ENCODE data around the gene ARHGDIA.

ARHGDIA gene

DNA sequence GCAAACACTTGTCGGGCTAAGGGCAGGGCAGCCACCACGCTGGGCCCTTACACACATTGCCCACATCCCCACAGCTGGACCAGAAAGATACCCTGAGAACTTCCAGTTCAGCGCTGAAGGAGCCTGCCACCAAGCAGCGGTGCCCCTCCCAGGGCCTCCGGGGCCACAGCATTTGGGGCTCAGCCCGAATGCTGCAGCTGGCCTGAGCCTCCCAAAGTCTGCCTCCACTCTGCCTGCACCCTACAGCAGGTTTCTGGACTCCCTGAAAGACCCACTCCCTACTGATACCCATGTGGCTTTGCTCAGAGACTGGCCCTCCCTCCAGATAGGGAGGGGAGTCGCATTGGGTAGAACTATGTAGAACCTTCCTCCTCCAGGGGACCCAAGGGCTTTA lies 39.6 kb downstream of the ARHGDIA start:
- no peaks in the 10 kb centered on the region for H3K9me3 Mint-ChIP-seq
- intact Hi-C loops (cut with micrococcal nuclease): no loop called here
- H3K27ac Mint-ChIP-seq: peak overlapping the region; percentile 97
- H3K27me3 Mint-ChIP-seq: no peaks in the 10 kb centered on the region
- H3K4me1 Mint-ChIP-seq (ENCODE audit: low read depth): peaks cover 52% of the 10 kb centered on the region
- peaks cover 18% of the 10 kb centered on the region for H3K36me3 Mint-ChIP-seq (ENCODE audit: low read depth)
- H3K4me3 Mint-ChIP-seq: peak overlapping the region; percentile 90

DNA sequence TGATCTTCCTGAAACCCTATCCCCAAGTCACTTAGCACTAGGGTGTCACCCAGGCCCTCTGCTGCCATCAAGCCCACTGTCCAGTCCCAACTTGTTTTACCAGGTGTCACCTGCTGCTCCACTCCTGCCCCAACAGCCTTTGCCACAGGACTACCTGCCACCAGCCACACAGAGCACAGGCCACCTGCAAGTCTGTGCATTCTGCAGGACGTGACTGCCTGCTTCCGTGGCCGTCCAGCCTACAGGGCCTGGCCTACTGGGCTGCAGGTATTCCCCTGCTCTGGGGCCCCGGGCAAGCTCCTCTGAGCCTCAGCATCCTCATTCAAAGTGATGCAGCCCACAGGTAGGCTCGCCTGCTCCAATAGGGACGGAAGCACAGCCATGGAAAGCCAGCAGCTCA lies 41.3 kb downstream of the ARHGDIA start:
- Mint-ChIP-seq H3K27me3 (no peaks in the 10 kb centered on the region), H3K4me3 (no peak overlapping the region), H3K36me3 (ENCODE audit: low read depth) (peaks cover 18% of the 10 kb centered on the region), H3K4me1 (ENCODE audit: low read depth) (peaks cover 48% of the 10 kb centered on the region), H3K9me3 (no peaks in the 10 kb centered on the region), H3K27ac (no peak overlapping the region)
- intact Hi-C loops (cut with micrococcal nuclease): no loop called here

DNA sequence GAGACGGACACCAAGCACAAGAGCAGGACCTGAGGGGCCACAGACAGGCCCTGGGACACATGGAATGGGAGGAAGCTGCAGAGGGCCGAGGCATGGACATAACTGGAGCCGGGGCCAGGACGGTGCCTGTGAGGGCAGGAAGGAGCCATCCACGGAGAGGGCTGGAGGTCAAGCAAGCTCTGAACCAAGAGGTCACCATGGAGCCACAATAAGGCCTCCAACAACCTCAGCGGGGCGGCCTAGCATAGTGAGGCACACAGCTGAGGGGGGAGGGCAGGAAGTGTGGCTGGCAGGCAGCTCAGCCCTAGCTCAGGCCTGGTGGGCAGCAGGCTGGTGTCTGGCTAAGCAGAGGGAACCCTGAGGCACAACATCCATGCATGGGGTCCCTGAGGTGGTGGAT lies 42.5 kb downstream of the ARHGDIA start:
- H3K9me3 Mint-ChIP-seq: no peaks in the 10 kb centered on the region
- no peak overlapping the region for H3K4me3 Mint-ChIP-seq
- no peaks in the 10 kb centered on the region for H3K27me3 Mint-ChIP-seq
- peaks cover 29% of the 10 kb centered on the region for H3K36me3 Mint-ChIP-seq (ENCODE audit: low read depth)
- intact Hi-C loops (cut with micrococcal nuclease): no loop called here
- no peak overlapping the region for H3K27ac Mint-ChIP-seq
- H3K4me1 Mint-ChIP-seq (ENCODE audit: low read depth): peaks cover 51% of the 10 kb centered on the region

DNA sequence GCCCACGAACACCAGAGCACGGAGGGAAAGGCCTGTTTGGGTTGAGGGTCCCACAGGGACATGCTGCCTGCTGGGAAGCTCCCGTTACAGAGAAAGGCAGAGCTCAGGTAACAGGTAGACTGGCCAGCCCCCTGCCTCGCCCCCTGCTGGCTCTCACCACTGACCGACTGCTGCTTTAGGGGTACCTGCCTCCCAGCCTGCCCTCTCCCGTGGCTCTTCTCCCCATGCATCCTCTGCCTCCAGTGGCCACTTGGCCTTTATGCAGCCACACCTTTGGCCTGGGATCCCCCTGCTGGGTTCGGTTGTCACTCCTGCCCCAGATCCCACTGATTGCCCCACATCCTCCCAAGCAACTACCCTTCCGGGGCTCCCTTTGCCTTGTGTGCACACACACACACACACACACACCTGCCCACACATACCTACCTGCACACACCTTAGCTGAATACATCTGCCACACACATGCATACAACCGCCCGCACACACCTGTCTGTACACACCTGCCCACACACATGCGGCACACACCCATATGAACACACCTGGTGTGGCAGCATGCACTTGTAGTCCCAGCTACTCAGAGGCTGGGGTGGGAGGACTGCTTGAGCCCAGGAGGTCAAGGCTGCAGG lies 45.2 kb downstream of the ARHGDIA start:
- peak overlapping the region; percentile 7 for H3K27ac Mint-ChIP-seq
- peaks cover 58% of the 10 kb centered on the region for H3K4me1 Mint-ChIP-seq (ENCODE audit: low read depth)
- no peaks in the 10 kb centered on the region for H3K9me3 Mint-ChIP-seq
- intact Hi-C loops (cut with micrococcal nuclease): no loop called here
- no peaks in the 10 kb centered on the region for H3K27me3 Mint-ChIP-seq
- no peak overlapping the region for H3K4me3 Mint-ChIP-seq
- H3K36me3 Mint-ChIP-seq (ENCODE audit: low read depth): peaks cover 38% of the 10 kb centered on the region

DNA sequence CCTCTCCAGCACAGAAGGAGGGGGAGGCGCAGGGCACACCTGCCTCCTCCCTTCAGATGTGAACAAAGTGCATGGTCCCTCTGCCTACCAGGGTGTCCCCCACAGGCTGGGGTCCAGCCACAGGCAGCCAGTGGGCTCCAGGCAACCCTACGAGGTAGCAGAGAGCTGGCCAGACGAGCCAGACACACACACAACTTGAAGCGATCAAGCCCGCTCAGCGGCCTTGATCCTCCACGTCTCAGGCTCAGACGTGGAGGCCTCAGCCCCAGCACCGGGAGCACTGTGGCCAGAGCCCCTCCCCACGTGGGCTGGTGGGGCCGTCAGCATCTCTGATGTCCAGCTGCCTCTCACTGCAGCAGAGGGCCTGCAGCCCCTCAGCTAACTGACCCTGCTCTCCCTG lies 46.5 kb downstream of the ARHGDIA start:
- no peaks in the 10 kb centered on the region for H3K9me3 Mint-ChIP-seq
- H3K4me3 Mint-ChIP-seq: no peak overlapping the region
- H3K27me3 Mint-ChIP-seq: peaks cover 3% of the 10 kb centered on the region
- peaks cover 29% of the 10 kb centered on the region for H3K36me3 Mint-ChIP-seq (ENCODE audit: low read depth)
- peak overlapping the region; percentile 95 for H3K27ac Mint-ChIP-seq
- intact Hi-C loops (cut with micrococcal nuclease): loop anchor here (5.0 kb wide), 1 partner anchor 38 kb away; the partner anchor contains the start of gene P4HB
- H3K4me1 Mint-ChIP-seq (ENCODE audit: low read depth): peaks cover 47% of the 10 kb centered on the region

DNA sequence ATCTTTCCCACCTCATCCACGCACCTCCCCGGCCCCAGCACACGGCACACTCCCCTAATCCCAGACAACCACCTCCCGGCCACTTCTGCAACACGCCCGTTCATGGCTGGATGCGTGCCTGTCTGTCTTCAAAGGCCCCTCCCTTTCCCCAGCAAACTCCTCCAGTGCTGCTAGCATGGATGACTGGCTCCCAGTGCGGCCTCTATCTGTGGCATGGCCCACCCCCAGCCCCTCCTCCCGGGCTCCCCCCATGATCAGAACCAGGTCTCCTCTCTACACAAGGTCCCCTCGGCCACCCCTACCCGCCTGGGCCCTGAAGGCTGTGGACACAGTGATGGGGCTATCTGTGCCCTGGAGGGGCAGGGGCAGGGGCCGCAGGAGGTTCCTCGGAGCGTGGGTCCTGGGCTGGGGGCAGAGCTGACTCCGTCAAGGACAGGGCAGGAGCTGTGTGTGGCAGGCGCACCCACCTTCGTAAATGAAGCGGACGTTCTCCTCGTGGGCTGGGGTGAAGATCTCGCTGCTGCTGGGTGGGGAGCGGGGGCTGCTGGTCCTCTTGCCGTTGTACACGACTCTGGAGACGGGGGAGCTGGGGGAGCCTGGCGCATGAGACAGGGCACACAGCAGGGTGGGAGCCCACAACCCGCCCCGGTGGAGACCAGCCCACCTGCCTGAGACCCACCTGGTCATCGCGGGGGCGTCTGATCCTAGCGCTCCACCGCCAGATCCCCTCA lies 47.2 kb downstream of the ARHGDIA start:
- Mint-ChIP-seq H3K4me3 (no peak overlapping the region), H3K27me3 (peaks cover 7% of the 10 kb centered on the region), H3K36me3 (ENCODE audit: low read depth) (peaks cover 29% of the 10 kb centered on the region), H3K4me1 (ENCODE audit: low read depth) (peaks cover 43% of the 10 kb centered on the region), H3K27ac (peak overlapping the region; percentile 95), H3K9me3 (no peaks in the 10 kb centered on the region)
- intact Hi-C loops (cut with micrococcal nuclease): loop anchor here (5.0 kb wide), 1 partner anchor 38 kb away; the partner anchor contains the start of gene P4HB

DNA sequence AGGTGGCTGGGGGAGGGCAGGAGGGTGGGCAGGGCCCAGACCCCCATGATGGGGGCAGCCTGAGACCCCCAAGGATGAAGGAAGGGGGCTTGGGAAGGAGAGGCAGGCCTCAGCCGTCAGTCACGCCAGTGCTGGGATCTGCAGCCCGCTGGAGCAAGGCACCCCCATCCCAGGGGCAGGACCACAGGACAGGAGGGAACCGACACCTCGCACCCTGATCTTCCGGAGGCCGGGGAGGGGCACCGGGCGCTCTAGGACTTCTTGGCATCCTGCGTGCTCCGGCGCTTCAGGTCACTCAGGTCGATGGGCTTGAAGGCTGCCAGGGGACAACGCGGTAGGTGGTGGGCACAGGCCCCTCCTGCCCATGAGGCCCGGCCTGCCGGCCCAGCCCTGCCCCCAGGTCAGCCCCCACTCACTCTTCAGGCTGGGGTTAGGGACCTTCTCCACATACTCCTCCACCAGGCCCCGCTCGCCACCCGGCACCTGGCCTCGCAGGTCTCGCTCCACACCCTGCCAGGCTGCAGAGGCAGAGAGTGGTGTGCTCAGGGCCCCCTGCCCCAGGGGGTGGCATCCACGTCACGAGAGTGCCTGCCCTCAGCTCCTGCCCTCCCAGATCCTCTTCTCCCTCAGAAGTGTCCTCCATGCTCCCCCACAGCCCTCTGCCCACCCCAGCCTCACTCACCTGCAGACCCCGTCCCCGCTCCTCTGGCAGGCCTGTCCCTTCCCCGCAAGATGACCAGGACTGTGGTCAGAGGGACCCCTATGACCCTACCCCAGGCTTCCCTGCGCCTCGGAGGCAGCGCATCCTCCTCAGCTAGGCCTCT lies 47.9 kb downstream of the ARHGDIA start:
- Mint-ChIP-seq H3K27ac (peak overlapping the region; percentile 95), H3K4me3 (no peak overlapping the region), H3K27me3 (peaks cover 7% of the 10 kb centered on the region), H3K36me3 (ENCODE audit: low read depth) (peaks cover 29% of the 10 kb centered on the region), H3K9me3 (no peaks in the 10 kb centered on the region), H3K4me1 (ENCODE audit: low read depth) (peaks cover 36% of the 10 kb centered on the region)
- intact Hi-C loops (cut with micrococcal nuclease): loop anchor here (1.0 to 5.0 kb wide), 2 partner anchors 9 to 39 kb away; partner anchors contain the start of gene P4HB

DNA sequence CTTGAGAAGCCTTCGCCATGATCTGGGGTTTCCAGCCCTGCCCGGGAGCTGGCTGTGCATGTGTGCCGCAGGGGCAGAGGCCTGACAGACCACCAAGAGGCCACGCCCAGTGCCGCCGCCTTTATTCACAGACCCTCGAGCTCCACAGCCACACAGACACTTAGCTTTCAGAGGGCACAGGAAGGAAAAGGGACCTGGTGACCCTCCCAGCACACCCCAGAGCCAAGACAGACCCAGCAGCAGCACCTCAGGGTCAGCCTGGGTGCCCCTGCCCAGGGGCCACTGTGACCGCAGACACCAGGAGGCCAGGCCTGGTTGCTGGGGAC lies 48.9 kb downstream of the ARHGDIA start:
- Mint-ChIP-seq H3K27ac (peak overlapping the region; percentile 95), H3K27me3 (peaks cover 14% of the 10 kb centered on the region), H3K9me3 (no peaks in the 10 kb centered on the region), H3K4me3 (no peak overlapping the region), H3K4me1 (ENCODE audit: low read depth) (peaks cover 43% of the 10 kb centered on the region), H3K36me3 (ENCODE audit: low read depth) (peaks cover 29% of the 10 kb centered on the region)
- intact Hi-C loops (cut with micrococcal nuclease): loop anchor here (1.0 to 5.0 kb wide), 2 partner anchors 10 to 40 kb away; partner anchors contain the start of gene P4HB

DNA sequence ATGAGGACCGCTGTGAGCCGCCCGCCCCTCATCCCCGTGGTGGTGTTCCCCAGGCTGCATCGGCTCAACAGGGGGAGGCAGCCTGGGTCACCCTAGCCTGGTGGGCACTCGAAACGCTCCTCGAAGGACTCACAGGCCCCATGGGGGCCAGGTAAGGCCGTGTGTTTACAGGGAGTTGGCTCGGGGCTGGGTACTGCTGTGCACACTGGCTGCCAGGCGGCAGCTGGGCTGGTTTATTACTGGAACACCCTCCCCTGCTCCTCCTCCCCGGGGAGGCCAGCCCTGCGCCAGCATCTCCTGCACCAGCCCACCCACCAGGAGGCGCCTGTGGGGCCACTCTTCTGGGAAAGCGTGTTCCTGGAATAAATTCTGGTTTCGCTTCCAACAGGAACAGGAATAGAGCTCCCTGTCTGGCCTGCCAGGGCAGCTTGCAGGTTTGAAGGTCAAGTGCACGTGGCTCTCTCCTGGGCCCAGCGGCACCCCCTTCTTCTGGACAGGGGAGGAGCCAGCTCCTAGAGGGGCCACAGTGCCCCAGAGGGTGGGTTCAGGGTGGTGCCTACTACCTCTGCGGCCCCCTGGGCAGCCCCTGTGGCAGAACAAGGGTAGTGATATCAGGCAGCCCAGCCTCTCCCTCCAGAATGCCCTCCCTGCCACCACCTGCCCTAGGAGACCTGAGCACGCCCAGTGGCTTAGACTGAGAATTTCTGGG lies 49.4 kb downstream of the ARHGDIA start:
- peak overlapping the region; percentile 95 for H3K27ac Mint-ChIP-seq
- no peaks in the 10 kb centered on the region for H3K9me3 Mint-ChIP-seq
- H3K27me3 Mint-ChIP-seq: peaks cover 17% of the 10 kb centered on the region
- intact Hi-C loops (cut with micrococcal nuclease): loop anchor here (1.0 to 5.0 kb wide), 2 partner anchors 11 to 41 kb away; partner anchors contain the start of gene P4HB
- H3K4me3 Mint-ChIP-seq: peak overlapping the region; percentile 48
- peaks cover 29% of the 10 kb centered on the region for H3K36me3 Mint-ChIP-seq (ENCODE audit: low read depth)
- peaks cover 43% of the 10 kb centered on the region for H3K4me1 Mint-ChIP-seq (ENCODE audit: low read depth)

DNA sequence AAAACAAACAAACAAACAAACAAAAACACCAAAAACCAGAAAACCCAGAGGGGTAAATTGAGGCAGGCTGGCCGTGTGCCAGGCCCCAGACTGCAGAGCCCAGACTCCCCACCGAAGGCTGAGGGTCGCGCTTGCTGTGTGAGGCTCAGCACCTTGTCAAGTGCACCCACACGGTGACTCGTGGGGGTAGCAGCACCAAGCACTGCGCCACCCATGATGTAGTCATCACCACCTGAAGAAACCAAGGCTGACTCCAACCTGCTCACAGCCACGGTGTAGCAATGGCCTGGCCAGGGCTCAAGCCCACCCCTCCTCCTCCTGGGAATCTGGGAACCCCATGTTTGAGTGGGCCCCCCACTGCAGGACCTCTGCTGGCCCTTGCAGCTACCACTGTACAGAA lies 50.0 kb downstream of the ARHGDIA start:
- Mint-ChIP-seq H3K27me3 (peaks cover 21% of the 10 kb centered on the region), H3K27ac (peak overlapping the region; percentile 95), H3K9me3 (no peaks in the 10 kb centered on the region), H3K4me1 (ENCODE audit: low read depth) (peaks cover 41% of the 10 kb centered on the region), H3K36me3 (ENCODE audit: low read depth) (peaks cover 29% of the 10 kb centered on the region), H3K4me3 (no peak overlapping the region)
- intact Hi-C loops (cut with micrococcal nuclease): loop anchor here (5.0 kb wide), 1 partner anchor 41 kb away; the partner anchor contains the start of gene P4HB

DNA sequence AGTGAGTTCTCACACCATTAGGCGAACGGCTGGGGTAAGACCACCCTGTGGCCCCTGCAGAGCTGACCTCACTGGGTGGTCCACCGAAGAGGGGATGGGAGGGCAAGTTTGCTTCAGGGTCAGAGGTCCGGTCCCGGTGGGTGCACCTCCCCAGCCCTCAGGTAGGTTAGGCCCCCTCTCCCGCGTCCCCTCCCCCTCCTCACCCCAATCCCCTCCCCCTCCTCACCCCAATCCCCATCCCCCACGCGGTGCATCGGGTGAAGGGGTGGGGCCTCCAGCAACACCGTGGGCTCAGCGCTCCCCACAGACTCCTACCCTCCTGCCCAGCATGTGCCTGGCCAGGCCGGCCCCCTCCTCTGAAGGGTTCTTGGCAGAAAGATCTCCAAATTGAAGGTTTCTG lies 51.4 kb downstream of the ARHGDIA start:
- H3K36me3 Mint-ChIP-seq (ENCODE audit: low read depth): peaks cover 28% of the 10 kb centered on the region
- no peak overlapping the region for H3K27ac Mint-ChIP-seq
- peaks cover 37% of the 10 kb centered on the region for H3K4me1 Mint-ChIP-seq (ENCODE audit: low read depth)
- no peak overlapping the region for H3K4me3 Mint-ChIP-seq
- H3K9me3 Mint-ChIP-seq: no peaks in the 10 kb centered on the region
- intact Hi-C loops (cut with micrococcal nuclease): loop anchor here (5.0 kb wide), 1 partner anchor 43 kb away; the partner anchor contains the start of gene P4HB
- peaks cover 22% of the 10 kb centered on the region for H3K27me3 Mint-ChIP-seq

DNA sequence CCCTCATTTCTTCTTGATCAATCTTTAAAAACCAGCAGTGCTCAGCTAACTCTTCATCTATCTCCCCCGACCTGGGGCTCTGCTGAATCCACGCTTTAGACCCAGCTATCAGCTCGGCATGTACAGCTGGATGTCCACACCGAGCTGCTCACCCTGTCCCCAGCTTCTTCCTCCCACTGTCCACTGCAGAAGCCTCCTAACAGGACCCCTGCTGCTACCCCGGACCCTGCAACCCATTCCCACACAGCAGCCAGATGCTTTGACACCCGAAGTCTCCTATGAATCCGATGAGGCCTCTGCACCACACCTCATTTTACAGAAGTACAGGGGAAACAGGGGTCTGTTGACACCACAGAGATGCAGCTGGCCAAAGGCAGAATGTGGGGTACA lies 53.4 kb downstream of the ARHGDIA start:
- peaks cover 22% of the 10 kb centered on the region for H3K27me3 Mint-ChIP-seq
- H3K4me3 Mint-ChIP-seq: no peak overlapping the region
- peaks cover 9% of the 10 kb centered on the region for H3K36me3 Mint-ChIP-seq (ENCODE audit: low read depth)
- H3K27ac Mint-ChIP-seq: no peak overlapping the region
- intact Hi-C loops (cut with micrococcal nuclease): no loop called here
- H3K4me1 Mint-ChIP-seq (ENCODE audit: low read depth): peaks cover 28% of the 10 kb centered on the region
- H3K9me3 Mint-ChIP-seq: no peaks in the 10 kb centered on the region

Measured in dendritic cell treated with granulocyte-macrophage colony-stimulating factor and Interleukin-4, amounts not matched to agents 40 ng/mL and 50 ng/mL, for 4 days (primary cell).